Measurements from ENCODE around the gene WNT11.

The WNT11 gene

DNA sequence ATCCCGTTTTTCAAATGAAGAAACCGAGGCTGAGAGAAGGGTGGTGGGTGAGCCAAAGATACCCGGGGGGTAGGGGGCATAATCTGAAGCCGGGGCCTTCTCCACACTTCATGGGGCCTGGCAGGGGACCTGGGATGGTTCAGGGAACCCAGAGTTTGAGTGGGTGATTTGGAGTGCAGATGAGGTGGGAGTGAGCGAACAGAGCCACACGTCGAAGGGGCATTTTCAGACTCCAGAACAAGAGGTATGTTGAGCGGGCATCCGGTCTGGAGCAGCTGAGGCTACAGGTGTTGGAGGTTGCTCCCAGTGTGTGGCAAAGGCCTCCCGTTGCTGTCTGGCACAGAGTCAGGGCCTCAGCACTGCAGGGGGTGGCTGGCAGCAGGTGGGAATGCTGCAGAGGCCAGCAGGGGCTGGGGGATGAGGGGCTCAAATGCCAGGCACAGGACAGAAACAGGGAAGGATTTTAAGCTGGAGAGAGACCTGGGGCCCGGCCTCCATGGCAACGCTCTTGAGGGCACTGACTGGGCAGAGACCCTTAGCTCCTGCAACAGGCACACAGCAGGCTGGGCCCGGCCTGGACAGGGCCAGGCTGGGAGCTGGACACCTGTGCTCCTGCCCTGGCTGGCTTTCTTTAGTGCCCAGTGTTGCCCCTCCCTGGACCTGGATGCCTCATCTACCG lies 46.2 kb downstream of the WNT11 start:
- no peak overlapping the region for H3K4me3 ChIP-seq (ENCODE audit: low read depth, low read length)
- in situ Hi-C loops (cut with HindIII; ENCODE audit: low pct_ligation_motif_present, low sequenced_read_pairs) = no loop called here
- TF ChIP-seq, protein P1, sequence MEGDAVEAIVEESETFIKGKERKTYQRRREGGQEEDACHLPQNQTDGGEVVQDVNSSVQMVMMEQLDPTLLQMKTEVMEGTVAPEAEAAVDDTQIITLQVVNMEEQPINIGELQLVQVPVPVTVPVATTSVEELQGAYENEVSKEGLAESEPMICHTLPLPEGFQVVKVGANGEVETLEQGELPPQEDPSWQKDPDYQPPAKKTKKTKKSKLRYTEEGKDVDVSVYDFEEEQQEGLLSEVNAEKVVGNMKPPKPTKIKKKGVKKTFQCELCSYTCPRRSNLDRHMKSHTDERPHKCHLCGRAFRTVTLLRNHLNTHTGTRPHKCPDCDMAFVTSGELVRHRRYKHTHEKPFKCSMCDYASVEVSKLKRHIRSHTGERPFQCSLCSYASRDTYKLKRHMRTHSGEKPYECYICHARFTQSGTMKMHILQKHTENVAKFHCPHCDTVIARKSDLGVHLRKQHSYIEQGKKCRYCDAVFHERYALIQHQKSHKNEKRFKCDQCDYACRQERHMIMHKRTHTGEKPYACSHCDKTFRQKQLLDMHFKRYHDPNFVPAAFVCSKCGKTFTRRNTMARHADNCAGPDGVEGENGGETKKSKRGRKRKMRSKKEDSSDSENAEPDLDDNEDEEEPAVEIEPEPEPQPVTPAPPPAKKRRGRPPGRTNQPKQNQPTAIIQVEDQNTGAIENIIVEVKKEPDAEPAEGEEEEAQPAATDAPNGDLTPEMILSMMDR (IDR thresholded peaks at IDR 0.05; ENCODE audit: low read depth, low read length, missing control alignments) = no peak
- no peaks in the 10 kb centered on the region for H3K27me3 ChIP-seq (replicated peaks)
- H3K36me3 ChIP-seq (replicated peaks) = no peaks in the 10 kb centered on the region
- no peak overlapping the region for H3K27ac ChIP-seq
- no peak for DNase-seq

DNA sequence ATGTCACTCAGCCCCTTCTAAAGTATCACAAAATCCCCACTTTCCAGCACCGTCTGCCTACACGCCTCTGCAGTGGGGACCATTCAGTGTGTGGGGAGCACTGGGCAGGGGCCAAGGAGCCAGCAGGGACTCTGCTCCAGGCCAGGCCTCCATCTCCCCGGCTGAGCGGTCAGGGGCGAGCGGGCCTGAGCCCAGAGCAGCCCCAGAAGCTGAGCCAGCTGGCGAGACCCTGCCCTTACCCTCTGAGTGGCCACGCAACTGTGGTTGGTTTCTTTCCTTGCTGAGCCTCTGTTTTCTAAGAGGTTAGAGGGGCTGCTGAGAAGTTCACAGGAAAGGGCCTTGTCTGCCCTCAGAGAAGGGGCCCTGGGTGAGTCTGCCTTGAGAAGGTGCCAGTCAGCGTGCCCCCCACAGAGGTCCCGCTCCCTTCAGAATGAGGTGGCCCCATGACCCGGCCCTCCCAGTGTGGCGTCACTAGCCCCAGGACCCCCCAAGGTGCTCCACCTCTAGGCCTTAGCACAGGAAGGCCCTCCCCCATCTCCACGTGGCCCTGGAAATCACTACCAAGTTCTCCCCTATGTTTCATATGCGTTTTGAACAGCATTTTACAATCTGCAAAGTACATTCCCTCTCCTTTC lies 46.9 kb downstream of the WNT11 start:
- no peak for DNase-seq
- H3K27me3 ChIP-seq (replicated peaks) = no peaks in the 10 kb centered on the region

DNA sequence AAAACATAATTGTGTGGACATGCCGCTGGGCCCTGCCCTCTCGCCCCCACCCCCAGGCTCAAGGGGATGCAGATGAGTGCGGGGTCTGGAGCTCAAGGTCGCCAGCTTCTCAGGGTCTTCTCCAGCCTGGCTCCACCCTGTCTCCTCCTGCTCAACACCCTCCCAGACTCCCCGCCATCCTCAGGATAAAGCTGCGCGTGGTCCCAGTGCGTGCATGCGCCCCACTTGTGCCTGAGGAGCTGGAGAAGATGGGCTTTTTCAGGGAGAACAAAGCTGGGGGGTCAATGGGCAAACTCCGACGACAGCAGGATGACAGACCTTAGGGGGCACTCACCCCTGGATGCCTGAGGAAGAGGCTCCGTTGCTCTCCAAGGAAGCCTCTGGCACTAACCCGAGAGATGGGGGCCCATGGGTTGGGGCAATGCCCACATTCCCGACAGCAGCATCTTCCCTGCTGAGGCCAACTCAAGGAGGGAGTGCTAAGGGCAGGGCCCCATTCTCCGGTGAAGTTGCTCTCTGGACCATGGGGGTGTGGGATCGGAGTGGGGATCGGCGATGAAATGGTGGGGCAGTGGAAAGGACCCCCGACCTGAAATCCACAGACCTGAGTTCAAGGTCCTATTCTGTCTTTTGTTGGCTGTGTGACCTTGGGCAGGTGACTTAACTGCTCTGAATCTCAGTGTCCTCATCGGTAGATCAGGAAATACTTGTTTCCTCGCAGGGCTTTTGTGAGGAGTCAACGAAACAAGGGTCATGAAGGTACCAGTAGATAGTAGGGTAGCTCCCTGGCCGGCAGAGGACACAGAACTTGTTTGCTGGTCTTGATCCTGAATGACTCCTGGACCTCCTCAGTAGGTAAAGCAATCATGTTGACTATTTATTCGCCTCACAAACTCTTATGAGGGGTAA lies 47.7 kb downstream of the WNT11 start:
- no peak for DNase-seq

More for the DNA sequence above, 46.9 kb downstream of the WNT11 start:
- Histone ChIP-seq H3K36me3 (replicated peaks) (no peaks in the 10 kb centered on the region), H3K4me3 (ENCODE audit: low read depth, low read length) (no peak overlapping the region), H3K27ac (no peak overlapping the region)
- in situ Hi-C loops (cut with HindIII; ENCODE audit: low pct_ligation_motif_present, low sequenced_read_pairs) = no loop called here
- TF ChIP-seq, protein P1 (IDR thresholded peaks at IDR 0.05; ENCODE audit: low read depth, low read length, missing control alignments) = no peak

DNA sequence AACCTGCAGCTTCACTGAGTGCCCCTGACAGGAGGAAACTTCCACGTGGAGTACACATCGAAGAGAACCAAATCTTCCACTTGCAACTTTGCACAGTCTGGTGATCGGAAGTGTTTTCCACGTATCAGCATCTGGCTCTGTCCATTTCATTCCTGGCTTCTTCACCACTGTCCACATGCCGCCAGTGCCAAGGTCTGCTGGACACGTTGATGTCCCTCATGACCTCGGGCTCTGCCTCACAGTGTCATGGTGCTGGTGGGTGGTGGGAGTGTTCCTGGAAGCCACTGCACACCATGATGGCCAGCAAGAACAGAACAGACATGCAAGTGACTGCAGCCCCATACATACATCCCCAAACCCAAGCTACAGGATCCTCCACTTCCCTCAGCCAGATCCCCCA lies 48.4 kb downstream of the WNT11 start:
- no peak for DNase-seq
- Histone ChIP-seq H3K36me3 (replicated peaks) (no peaks in the 10 kb centered on the region), H3K4me3 (ENCODE audit: low read depth, low read length) (no peak overlapping the region), H3K27me3 (replicated peaks) (no peaks in the 10 kb centered on the region), H3K27ac (no peak overlapping the region)
- TF ChIP-seq, protein P1 (IDR thresholded peaks at IDR 0.05; ENCODE audit: low read depth, low read length, missing control alignments) = no peak
- in situ Hi-C loops (cut with HindIII; ENCODE audit: low pct_ligation_motif_present, low sequenced_read_pairs) = no loop called here

More for the DNA sequence above, 47.7 kb downstream of the WNT11 start:
- Histone ChIP-seq H3K36me3 (replicated peaks) (no peaks in the 10 kb centered on the region), H3K27me3 (replicated peaks) (no peaks in the 10 kb centered on the region), H3K4me3 (ENCODE audit: low read depth, low read length) (no peak overlapping the region), H3K27ac (no peak overlapping the region)
- TF ChIP-seq, protein P1 (IDR thresholded peaks at IDR 0.05; ENCODE audit: low read depth, low read length, missing control alignments) = no peak
- in situ Hi-C loops (cut with HindIII; ENCODE audit: low pct_ligation_motif_present, low sequenced_read_pairs) = no loop called here

DNA sequence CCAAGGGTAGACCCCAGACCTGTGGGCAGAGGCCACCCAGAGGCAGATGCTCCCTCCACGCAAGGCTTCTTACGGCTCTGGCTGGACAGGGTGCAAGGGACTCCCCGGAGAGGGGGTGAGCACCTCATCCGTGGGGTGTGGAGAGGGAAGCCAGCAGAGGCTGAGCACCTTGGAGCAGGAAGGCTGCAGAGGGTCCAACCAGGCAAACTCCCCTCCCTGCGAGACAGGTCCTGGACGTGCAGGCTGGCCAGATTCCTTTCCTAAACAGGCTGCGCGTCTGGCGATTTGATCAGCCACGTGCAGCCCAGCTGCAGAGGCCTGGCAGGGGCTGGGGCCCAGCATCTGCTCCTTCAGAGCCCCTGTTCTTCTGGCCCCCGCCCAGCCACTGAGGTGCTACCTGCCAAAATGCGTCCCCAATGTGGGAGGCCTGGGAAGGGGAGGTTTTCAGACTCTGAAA lies 49.3 kb downstream of the WNT11 start:
- DNase-seq = no peak
- no peaks in the 10 kb centered on the region for H3K27me3 ChIP-seq (replicated peaks)
- TF ChIP-seq, protein P1 (IDR thresholded peaks at IDR 0.05; ENCODE audit: low read depth, low read length, missing control alignments) = no peak

More for the DNA sequence above, 49.3 kb downstream of the WNT11 start:
- Histone ChIP-seq H3K4me3 (ENCODE audit: low read depth, low read length) (no peak overlapping the region), H3K27ac (no peak overlapping the region), H3K36me3 (replicated peaks) (no peaks in the 10 kb centered on the region)
- in situ Hi-C loops (cut with HindIII; ENCODE audit: low pct_ligation_motif_present, low sequenced_read_pairs) = no loop called here

Measured in brain microvascular endothelial cell (primary cell).